Suprapubic skin (tissue), 4 donors: ENCODE measurements around the gene CALY. TPM values are rescaled to one million over a fixed set of nuclear protein-coding genes. Genes with fewer than 3 reads are reported as not detected.

Experiments used
- DNase-seq, 2 donors: peaks; one replicate each; pipeline ENCODE4 v3.0.0-alpha.2; 2019; ENCODE audit warnings: low spot score in 2 of 2
- H3K27ac ChIP-seq: fragments of 200-600 bp; sonication (generic); one replicate; pipeline ENCODE4 v1.5.1; 2019
- H3K27me3 ChIP-seq: fragments of 200-600 bp; sonication (generic); one replicate; pipeline ENCODE4 v1.5.1; 2019
- H3K36me3 ChIP-seq: fragments of 200-600 bp; sonication (generic); one replicate; pipeline ENCODE4 v1.5.1; 2019
- H3K4me1 ChIP-seq: fragments of 200-600 bp; sonication (generic); one replicate; pipeline ENCODE4 v1.5.1; 2019
- H3K4me3 ChIP-seq: fragments of 200-600 bp; sonication (generic); one replicate; pipeline ENCODE4 v1.5.1; 2019; ENCODE audit warnings: mild to moderate bottlenecking
- H3K9me3 ChIP-seq: fragments of 200-600 bp; sonication (generic); one replicate; pipeline ENCODE4 v1.5.1; 2019
- CTCF ChIP-seq, 2 donors: fragments of 200-600 bp in 1 of 2; fragments of 450-650 bp in 1 of 2; sonication (generic) in 1 of 2; IDR thresholded peaks; one replicate each; pipeline ENCODE4 v1.5.1; 2016 to 2019; ENCODE audit warnings: antibody characterized with exemption in 2 of 2, mild to moderate bottlenecking in 1 of 2, moderate library complexity in 1 of 2
- EP300 ChIP-seq: sonication (generic); formaldehyde crosslinking; IDR thresholded peaks from one replicate; pipeline ENCODE4 v1.6.1; 2017; ENCODE audit warnings: antibody characterized with exemption
- POLR2A ChIP-seq, 2 donors: fragments of 450-650 bp; IDR thresholded peaks; one replicate each; pipeline ENCODE4 v1.6.1; 2017; ENCODE audit warnings: antibody characterized with exemption in 2 of 2, mild to moderate bottlenecking in 2 of 2, moderate library complexity in 2 of 2
- POLR2AphosphoS5 ChIP-seq, 3 donors: sonication (generic); formaldehyde crosslinking; IDR thresholded peaks; one replicate each; pipeline ENCODE4 v1.6.1; 2017; ENCODE audit warnings: antibody characterized with exemption in 3 of 3
- WGBS: methylation state at CpG from one replicate; pipeline ENCODE4 v1.1.5; 2018; 5-methylcytosine and 5-hydroxymethylcytosine counted together
- total RNA-seq, 4 donors: library from RNA; depleted of rRNA; stranded (reverse); fragments of >200 nt; gene quantifications; one replicate each; pipeline ENCODE4 v1.1.0, GENCODE V29; 2016

The CALY gene
- total RNA-seq, 4 donors from 2014 or later = 0.30 TPM; not detected in 3

- H3K27me3 ChIP-seq = no peaks in the 10 kb centered on the region
Measured at GRCh38 chr10:133298466-133298865, 38.2 kb downstream of the CALY start.

DNA sequence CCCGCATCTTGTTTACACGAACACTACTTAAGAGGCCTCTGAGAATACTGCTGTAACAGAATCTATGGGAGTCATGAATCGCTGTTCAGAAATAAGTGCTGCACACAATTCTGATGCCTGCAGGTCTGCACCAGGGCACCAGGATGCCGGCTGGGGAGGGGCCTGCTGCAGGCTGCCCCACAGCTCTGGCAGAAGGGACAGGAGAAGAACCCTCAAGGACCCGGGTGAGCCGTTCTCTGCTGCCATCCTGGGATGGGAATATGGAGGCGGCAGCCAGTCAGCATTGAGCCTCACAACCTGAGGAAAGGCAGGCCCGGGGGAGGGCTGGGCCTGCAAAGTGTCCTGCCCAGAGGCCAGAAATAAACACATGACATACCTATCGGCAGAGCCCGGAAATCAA, 39.2 kb downstream of the CALY start:
- WGBS = 94% methylated on average over 9 of the region's 10 CpGs
- Histone ChIP-seq H3K27me3 (no peaks in the 10 kb centered on the region), H3K9me3 (no peaks in the 10 kb centered on the region), H3K4me3 (no peak overlapping the region), H3K27ac (no peak overlapping the region), H3K4me1 (no peaks in the 10 kb centered on the region), H3K36me3 (peaks cover 95% of the 10 kb centered on the region)
- TF ChIP-seq EP300 (no peak), POLR2A (IDR thresholded peaks at IDR 0.05) (no peak), POLR2AphosphoS5 (IDR thresholded peaks at IDR 0.05) (no peak), CTCF (IDR thresholded peaks at IDR 0.05) (no peak)
- DNase-seq = no peak

More at GRCh38 chr10:133298466-133298865, 38.2 kb downstream of the CALY start:
- DNase-seq = no peak
- WGBS = 96% methylated on average over 12 of the region's 14 CpGs
- H3K27ac ChIP-seq = no peak overlapping the region
- no peaks in the 10 kb centered on the region for H3K9me3 ChIP-seq
- no peaks in the 10 kb centered on the region for H3K4me1 ChIP-seq
- peaks cover 92% of the 10 kb centered on the region for H3K36me3 ChIP-seq
- H3K4me3 ChIP-seq = no peak overlapping the region
- TF ChIP-seq CTCF (IDR thresholded peaks at IDR 0.05) (no peak), POLR2A (IDR thresholded peaks at IDR 0.05) (no peak), EP300 (no peak)

DNA sequence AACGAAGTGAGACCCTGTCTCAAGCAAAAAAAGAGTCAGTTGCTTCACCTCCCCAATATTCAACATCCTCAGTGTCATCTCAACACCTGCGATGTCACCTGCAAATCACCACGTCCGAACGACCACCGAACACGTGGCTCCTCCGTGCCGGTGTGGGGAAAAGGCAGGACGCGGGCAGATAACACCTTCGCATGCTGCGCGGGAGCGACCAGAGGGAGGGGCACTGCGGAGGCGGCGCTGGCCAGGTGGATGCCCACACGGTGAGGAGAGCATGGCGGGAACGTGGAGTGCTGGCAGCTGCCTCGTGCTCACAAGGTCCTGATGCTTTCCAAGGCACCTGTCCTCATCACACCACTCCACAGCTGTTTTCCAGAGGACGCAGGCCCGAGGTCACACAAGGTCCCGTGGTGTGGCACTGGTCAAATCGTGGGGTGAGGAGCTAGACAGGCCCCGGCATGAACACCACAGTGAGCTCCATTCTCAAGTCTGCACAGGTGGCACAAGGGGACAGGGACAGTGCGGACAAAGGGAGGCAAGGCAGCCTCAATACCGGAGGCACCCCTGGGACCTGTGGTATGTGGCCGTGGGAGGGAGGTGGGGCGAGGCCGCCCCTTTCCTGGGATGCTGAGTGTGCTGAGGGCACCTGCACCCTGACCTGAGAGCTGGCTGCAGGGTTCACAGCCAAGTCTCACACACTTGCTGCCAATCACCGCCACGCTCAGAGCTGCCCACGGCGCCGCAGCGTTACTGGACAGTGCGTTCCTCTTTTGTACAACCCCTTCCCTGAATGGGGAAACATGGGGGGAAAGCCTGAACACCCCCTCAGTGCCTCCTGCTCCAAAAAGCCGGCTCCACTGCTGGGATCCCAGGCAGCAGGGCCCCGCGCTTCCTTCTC, 41.0 kb downstream of the CALY start:
- no peaks in the 10 kb centered on the region for H3K27me3 ChIP-seq
- H3K9me3 ChIP-seq = no peaks in the 10 kb centered on the region
- no peak for DNase-seq
- H3K36me3 ChIP-seq = peaks cover 89% of the 10 kb centered on the region
- no peak for TF ChIP-seq POLR2AphosphoS5 (IDR thresholded peaks at IDR 0.05)
- TF ChIP-seq EP300 = no peak
- TF ChIP-seq CTCF (IDR thresholded peaks at IDR 0.05) = no peak
- TF ChIP-seq POLR2A (IDR thresholded peaks at IDR 0.05) = no peak
- 93% methylated on average over 37 of the region's 42 CpGs for WGBS
- no peak overlapping the region for H3K27ac ChIP-seq
- H3K4me1 ChIP-seq = no peaks in the 10 kb centered on the region
- H3K4me3 ChIP-seq = no peak overlapping the region

DNA sequence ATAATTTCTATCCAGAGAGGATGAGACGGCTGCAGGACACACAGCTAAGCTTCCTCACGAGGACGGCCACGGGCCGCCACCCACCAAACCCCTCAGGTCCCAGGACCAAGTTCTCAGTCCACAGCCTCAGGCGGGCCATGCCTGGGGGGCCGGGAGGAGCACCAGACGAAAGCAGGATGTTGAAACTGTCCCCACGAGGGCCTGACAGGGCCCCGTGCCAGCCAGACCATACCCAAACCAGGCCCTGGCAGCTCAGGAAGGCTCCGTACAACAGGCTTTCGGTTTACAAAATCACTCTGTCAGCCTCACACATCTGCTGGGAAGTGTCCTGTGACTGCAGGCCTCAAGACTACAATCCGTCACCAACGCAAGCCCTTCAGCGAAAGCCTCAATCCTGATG, 42.5 kb downstream of the CALY start:
- DNase-seq = no peak
- Histone ChIP-seq H3K27ac (no peak overlapping the region), H3K9me3 (no peaks in the 10 kb centered on the region), H3K4me1 (no peaks in the 10 kb centered on the region), H3K27me3 (no peaks in the 10 kb centered on the region), H3K36me3 (peaks cover 89% of the 10 kb centered on the region), H3K4me3 (no peak overlapping the region)
- WGBS = 87% methylated on average over 10 of the region's 15 CpGs
- TF ChIP-seq CTCF (IDR thresholded peaks at IDR 0.05) (no peak), EP300 (no peak), POLR2AphosphoS5 (IDR thresholded peaks at IDR 0.05) (no peak), POLR2A (IDR thresholded peaks at IDR 0.05) (no peak)

DNA sequence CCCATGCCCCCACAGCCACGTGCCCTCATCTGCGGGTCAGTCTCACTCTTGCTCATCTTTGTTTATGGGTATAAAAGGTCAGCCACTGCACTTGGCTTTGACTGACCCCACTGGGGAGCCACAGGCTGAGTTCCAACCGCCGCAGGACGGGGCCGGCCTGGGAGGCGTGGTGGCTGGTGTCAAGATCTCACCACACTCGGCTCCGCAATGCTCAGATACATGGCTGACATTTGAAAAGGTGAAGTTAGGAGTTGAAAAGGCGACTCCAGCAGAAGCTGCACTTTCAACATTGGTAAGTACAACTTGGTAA, 42.9 kb downstream of the CALY start:
- Histone ChIP-seq H3K27me3 (no peaks in the 10 kb centered on the region), H3K9me3 (no peaks in the 10 kb centered on the region), H3K36me3 (peaks cover 89% of the 10 kb centered on the region), H3K27ac (no peak overlapping the region), H3K4me3 (no peak overlapping the region), H3K4me1 (no peaks in the 10 kb centered on the region)
- no peak for DNase-seq
- 97% methylated on average over 10 of the region's 10 CpGs for WGBS
- TF ChIP-seq EP300 = no peak
- TF ChIP-seq POLR2A (IDR thresholded peaks at IDR 0.05) = no peak
- no peak for TF ChIP-seq POLR2AphosphoS5 (IDR thresholded peaks at IDR 0.05)
- no peak for TF ChIP-seq CTCF (IDR thresholded peaks at IDR 0.05)
